Stimulated activated CD4-positive, alpha-beta T cell treated with anti-CD3 and anti-CD28 coated beads, Interleukin-1b, Interleukin-23, amount 100 ng/mL, for 1 hour (primary cell): ENCODE measurements around the gene PTPN1.
"Not testable (repeated sequence)": the region's sequence is repeated elsewhere in the genome, so short reads cannot be mapped to it uniquely, and the experiment has no call there.

ENCODE experiments used
- DNase-seq, 2 donors: peaks; one replicate each; pipeline ENCODE4 v3.0.0-alpha.2; 2020; ENCODE audit warnings: low read depth in 2 of 2

PTPN1 gene

DNA sequence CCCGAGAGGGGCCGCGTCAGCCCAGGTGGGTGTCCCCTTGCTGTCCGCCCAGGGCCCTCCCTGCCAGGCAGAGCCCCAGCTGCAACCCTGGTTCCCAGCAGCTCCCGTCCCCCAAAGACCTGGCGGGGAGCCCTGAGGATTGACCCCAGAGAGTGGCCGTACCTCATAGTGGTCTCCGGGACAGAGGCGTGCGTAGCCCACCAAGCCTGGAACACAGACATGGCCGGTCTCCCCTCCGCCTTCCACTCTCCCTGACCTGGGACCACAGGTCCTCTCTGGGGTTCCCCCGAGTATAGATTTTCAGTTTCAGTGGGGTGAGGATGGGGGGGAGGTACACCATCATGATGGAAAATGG, 98.5 kb downstream of the PTPN1 start:
- DNase-seq = no peak

DNA sequence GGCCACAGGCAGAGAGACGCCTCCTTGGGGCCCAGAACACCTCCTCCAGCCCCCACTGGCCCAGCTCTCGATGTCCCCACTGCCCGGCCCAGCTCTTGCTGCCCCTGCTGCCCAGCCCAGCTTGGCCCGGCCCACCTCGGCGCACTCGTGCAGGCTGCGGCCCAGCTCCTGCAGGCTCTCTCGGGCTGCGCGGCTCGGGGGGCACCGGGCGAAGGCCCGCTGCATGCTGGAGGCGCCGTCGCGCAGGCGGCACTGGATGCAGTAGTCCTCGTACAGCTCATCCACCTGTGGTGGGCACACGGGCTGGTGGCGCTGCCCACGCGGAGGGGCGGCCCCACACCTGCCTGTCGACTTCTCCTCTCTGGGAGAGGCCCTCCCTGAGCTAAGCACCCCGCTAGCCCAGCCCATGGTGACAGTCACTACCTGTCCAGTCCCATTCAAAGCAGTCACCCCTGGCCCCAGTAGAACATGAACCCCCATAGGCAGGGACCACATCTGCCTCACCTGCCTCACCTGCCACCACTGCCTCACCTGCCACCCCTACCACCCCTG, 99.3 kb downstream of the PTPN1 start:
- DNase-seq = no peak

DNA sequence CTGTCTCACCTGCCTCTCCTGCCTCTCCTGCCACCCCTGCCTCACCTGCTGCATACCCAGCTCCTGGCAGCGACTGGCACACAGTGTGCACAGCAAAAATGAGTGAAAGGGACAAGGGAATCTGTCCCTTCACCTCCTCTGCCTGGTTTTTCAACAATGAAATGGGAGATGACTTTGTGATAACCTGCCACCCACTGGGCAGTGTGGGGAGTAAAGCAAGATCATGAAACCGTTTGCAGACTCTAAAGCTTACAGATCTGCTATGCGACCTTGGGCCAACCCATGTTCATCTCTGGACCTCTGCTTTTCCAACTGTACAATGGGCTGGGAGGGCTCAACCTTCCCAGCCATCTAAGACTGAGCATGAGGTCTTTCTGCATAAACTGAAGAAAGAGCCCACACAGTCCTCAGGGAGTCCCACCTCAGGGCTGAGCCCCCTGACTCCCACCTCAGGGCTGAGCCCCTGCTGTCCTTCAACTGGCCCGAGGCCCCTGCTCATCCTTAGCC, 100.1 kb downstream of the PTPN1 start:
- no peak for DNase-seq

DNA sequence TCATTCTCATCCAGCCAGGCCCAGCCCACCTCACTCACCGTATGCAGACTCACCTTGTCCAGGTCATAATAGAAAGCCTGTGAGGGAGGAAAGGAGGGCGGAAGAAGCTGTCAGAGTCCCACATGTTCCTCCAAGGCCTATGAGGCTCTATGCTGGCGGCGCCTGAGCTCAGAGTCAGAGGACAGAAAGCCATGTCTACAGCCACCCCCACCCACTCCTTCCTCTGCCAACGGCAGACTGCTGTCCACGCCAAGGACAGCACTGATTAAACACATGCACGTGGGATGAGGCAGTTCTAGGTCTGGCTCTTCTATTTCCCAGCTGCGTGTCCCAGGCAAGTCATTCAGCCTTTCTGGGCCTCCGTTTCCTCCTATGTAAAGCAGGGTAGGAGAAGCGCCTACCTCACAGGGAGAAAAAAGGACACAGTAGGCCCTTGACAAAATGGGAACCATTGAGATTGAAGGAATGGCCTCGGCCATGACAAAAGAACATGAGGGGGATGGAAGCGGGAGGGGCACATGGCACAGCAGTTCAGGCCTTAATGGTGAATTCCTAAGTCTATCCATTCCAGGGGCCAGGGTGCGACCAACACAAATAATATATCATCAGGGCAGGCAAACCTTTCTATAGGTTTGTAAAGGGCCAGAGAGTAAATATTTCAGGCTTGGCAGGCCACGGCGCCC, 101.1 kb downstream of the PTPN1 start:
- no peak for DNase-seq

DNA sequence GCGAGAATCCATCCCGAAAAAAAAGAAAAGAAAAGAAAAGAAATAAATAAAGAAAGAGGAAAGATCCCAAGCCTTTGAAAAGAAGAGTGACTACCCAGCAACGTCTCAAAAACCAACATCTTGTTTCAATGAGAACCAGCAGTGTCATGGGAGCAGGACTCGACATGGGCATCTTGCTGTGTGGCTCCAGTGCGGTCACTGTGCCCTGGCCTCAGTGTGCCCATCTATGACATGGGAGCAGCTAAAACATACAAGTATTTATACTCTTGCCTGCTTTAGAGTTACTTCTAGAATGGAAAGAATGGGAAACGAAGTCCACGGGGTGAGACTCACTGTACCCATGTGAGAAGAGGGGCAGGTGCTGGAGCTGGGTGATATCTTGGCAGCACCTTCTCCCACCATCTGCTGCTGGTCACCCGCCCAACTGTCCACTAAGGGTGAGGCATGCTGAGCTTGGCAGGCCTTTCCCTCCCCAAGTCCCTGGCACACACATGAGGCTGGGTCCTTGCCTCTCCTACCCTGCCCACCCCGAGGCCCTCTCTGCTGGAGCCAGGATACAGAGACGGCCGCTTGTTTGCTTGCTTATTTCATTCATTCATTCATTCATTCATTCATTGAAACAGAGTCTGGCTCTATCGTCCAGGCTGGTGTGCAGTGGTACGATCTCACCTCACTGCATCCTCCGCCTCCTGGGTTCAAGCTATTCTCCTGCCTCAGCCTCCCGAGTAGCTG, 103.4 kb downstream of the PTPN1 start:
- no peak for DNase-seq

DNA sequence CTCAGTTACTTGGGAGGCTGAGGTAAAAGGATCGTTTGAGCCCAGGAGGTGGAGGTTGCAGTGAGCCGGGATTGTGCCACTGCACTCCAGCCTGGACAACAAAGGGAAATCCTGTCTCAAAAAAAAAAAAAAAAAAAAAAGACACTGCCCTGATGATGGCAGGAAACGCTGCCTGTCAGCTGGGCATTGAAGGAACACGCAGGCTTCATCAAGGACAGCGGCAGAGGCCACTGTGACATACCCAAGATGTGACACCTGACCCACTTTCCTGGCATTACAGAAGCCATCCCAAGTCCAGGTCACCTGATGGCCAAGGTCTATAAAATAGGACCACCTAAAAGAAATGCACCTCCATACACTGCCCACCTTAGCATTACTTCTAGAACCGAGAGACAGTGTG, 105.2 kb downstream of the PTPN1 start:
- DNase-seq = no peak

DNA sequence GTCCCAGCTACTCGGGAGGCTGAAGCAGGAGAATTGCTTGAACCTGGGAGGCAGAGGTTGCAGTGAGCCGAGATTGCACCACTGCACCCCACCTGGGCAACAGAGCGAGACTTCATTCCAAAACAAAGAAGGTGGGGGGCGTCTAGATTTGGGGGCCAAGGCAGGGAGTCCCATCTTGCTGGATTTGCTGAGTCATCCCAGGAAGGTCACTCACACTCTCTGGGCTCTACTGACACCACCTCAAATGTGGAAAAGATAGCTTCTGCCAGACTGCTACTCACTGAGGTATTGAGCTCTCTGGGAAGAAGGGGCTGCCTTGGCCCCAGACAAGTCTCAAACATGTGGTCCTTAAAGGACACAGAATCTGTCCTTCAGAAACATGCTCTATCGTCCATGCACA, 106.8 kb downstream of the PTPN1 start:
- no peak for DNase-seq

DNA sequence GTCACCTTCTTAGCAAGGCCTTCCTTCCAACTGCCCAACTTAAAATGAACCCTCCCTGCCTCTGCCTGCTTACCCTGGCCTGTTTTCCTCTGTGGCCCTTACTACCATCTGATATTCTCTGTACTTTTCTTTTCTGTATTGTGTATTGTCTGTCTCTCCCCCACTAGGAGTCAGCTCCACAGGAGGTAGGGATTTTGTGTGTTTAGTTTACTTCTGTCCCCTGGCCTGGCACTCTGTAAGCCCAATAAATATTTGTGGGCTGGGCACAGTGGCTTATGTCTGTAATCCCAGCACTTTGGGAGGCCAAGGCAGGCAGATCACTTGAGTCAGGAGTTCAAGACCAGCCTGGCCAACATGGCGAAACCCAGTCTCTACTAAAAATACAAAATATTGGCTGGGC, 108.4 kb downstream of the PTPN1 start:
- DNase-seq = no peak

DNA sequence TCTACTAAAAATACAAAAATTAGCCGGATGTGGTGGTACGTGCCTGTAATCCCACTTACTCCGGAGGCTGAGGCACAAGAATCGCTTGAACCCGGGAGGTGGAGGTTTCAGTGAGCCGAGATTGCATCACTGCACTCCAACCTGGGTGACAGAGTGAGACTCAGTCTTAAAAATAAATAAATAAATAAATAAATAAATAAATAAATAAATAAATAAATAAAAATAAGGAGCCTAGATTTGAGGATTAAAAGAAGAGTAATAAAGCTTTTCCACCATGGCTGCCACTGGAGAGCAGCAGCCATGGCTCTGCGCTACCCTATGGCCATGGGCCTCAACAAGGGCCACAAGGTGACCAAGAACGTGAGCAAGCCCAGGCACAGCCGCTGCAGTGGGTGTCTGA, 110.3 kb downstream of the PTPN1 start:
- DNase-seq = not testable (repeated sequence)

DNA sequence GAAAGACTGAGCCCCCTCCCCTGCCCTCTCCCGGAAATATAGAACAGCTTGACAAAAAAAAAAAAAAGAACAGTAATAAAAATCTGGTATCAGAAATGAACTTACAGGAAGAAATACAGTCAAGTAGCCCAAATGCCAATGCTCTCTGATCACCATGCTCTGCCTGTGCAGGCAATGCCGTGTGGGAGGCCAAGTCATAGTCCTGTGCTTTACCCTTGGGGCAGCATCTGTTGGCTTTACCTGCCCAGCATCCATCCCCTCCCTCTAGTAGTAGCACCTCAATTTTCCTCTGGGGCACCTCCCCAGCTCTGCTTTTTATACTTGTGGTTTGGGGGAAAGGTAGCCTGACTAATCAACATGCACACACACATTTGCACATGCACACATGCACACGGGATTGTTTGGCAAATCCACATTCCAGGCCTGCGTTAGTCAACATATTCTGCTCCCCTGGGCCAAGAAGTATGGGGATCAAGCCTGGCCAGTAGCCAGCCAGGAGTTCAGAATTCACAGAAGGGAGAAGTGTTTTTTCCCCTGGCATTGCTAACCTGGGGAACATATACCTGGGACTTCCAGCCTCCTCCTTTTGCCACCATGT, 111.0 kb downstream of the PTPN1 start:
- no peak for DNase-seq

DNA sequence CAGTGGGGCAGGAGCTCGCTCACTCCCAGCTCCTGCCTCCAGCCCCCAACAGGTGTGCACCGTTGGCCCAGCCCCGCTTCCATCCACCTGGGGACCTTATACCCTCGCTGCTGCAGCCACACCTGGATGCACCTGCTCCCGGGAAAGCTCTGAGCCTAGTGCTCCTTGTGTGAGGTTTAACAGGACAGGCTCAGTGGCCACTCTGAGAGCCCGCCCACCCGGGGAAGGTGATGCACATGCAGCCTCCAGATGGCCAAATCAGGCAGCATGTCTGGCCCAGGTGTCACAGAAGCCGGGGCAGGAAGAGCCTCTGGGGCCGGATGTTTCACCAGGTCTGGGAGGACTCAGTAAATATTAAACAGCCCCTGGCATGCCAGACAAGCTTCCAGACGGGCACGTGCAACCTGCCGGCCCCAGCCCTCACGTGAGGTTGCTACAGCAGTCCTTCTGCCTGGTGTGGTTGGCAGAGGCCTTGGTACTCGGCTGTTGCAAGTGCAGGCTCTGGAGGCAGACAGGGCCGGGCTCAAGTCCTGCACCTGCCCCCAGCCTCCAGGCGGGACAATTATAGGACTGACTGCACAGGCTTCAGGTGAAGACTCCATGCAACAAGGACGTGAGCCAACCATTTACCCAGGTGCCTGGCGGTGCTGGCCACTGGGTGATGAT, 114.3 kb downstream of the PTPN1 start:
- DNase-seq = no peak

DNA sequence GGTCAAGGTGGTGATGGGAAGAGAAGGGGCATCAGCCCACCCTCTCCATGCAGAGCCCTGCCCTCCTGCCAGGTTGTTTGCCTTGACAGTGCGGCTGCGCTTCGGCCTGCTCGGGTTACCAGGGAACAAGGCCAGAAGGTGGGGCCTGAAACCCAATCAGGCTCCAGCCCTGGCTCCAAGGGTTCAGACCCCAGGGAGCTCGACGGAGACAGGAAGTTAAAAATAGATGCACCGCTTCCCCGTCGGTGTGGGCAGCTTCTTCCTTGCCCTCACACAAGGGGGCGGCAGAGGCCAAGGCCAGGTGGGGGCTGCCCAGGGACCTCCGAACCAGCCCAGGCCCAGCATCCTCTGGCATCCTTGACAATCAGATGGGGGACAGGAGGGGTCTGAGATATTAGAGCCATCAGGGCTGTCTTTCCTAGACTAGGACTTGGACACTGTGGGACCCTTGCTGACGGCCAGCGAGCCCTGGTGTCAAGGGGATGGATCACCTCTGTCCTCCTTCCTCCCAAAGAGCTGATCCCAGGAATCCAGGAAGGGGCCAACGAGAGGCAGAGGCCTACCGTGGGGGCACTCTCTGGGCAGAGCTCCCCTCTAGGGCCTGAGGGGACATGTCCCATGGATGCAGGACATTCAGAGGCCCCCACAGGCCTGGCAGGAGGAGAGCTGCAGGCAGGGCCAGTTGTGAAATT, 115.9 kb downstream of the PTPN1 start:
- no peak for DNase-seq

DNA sequence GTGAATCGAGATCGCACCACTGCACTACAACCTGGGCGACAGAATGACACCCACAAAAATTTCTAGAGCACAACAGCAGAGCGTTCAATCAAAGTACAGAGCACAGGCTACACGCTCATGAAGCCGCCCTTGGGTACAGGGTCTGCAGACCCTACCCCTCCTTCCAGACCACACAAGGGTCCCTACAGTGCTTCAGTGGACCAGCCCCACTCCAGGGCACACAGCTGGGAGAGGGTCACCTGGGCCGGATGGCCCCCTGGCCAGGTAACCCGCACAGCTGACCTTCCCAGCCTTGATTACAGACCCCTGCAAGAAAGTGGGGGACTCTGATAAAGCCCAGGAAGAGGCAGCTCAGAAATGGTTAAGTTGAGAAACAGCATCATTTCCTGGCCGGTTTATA, 117.6 kb downstream of the PTPN1 start:
- DNase-seq = no peak

DNA sequence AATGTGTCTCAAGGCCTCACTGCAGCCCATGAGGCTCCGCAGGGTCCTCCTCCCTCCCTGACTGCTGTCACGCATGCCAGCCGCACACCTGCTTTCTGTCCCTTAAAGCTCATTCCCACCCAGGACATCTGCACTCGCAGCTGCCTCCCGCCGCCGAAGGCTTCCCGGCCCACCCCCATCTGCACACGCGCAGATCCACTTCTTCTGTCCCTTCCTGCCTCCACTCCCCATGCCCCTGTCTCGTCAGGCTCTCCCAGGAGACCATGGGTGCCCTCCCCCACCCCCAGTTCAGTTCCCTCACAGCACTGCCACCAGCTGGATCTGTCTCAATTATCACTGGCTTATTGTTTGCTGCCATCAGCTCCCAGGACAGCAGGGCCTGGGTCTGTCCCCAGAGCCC, 118.1 kb downstream of the PTPN1 start:
- DNase-seq = no peak

DNA sequence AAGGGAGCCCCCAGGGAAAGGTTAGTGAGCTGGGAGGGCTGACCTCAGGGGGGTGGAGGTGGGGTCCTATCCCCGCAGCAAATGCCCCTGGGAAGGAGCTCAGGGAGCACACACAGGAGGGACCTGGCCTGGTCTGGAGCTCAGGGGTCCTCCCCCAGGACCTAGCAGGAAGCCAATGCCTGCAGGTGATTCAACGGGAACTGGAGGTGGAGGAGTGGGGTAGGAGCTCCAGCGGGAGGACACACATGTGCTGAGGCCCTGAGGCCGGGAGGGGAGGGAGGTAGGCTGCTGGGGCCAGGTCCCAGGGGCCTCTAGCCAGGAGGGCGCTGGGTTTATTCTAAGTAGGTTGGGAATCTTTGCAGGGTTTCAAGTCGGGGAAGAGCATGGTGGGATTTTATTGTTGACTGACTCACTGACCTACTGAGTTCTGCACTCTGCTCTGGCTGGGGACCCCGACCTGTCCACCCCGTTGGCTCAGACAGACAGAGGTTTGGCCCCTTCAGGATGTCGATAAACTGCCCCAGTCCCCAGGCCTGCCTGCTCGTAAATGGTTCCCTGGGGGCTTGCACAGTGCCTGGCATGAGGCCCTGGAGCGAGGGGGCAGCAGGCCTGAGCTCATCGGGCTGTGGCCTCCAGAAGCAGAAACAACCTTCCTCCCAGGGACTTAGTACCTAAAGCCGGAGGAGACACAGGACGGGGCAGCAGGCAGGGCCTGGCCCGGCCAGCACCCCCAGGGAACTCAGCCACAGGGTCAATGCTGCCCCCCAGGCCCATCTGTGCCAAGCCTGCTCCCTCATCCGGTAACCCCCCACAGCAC, 118.9 kb downstream of the PTPN1 start:
- DNase-seq = no peak

DNA sequence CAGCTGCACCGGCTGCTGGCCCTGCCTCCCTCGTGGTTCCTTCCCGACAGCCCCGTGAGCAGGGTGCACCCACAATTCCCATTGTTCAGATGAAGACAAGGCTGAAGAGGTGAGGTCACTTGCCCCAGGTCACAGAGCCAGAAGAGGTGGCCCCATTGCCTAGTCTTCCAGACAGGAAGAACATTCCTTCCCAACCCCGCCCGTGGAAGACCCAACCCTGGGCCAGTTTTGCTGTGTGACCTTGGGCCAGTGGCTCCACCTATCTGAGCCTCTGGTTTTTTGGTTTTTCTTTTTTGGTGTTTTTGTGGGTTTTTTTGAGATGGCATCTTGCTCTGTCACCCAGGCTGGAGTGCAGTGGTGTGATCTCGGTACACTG, 119.5 kb downstream of the PTPN1 start:
- DNase-seq = no peak

DNA sequence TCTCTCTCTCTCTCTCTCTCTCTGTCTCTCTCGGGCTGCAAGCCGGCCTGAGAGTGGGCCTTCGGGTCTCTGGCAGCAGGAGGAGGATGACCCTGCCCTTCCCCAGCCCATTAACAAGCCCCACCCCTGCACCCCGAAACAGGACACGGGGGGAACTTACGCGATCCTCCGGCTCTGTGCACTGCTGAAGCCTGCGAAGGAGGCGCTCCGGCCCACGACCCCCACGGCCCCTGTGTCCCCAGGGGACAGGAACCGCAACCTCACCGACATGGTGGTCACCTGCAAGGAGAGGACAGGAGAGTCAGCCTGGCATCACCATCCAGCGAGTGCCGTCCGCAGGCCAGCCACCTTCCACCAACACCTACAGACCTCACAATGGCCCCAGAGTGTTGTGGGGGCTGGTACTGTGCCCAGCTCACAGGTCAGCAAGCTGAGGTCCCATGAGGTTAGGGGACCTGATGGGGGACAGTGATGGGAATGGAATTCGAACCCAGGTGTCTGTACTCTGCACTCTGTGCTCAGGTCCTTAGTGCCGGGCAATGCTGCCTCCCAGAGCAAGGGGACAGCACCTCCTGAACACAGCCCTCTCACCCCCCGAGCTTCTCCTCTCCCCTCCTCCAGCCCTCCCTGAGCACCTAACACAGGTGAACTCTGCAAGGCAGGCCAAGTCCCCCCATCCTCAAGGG, 120.5 kb downstream of the PTPN1 start:
- no peak for DNase-seq

DNA sequence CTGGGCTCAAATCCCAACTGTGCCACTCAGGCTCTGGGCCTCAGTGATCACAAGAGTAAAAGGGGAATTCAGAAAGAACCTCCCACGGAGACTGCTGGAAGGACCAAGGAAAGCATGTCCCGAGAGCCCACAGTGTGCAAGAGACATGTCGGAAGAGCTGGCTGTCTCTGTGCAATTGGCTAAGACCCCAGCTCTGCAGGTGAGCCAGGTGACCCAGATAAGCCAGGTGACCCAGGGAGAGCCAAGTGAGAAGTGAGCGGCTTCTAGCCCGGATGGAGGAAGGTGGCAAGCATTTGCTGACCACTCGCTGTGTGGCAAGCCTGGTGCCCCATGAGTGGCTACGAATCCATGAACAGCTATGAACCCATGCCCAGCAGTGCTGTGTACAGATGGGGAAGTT, 122.1 kb downstream of the PTPN1 start:
- DNase-seq = no peak

DNA sequence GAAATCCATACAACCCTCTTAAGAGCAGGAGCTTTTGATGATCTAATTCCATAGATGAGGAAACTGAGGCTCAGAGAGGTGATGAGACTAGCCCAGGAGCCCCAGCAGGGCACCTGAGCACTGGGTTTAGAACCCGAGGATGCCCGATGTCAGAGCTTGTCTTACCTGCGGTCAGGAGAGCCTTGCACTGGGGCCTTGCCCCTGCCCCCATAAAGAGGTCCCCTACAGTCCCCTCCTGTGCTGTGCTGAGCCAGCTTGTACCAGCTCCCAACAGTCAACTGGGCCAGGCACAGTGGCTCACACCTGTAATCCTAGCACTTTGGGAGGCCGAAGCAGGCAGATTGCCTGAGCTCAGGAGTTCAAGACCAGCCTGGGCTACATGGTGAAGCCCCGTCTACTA, 122.5 kb downstream of the PTPN1 start:
- no peak for DNase-seq

DNA sequence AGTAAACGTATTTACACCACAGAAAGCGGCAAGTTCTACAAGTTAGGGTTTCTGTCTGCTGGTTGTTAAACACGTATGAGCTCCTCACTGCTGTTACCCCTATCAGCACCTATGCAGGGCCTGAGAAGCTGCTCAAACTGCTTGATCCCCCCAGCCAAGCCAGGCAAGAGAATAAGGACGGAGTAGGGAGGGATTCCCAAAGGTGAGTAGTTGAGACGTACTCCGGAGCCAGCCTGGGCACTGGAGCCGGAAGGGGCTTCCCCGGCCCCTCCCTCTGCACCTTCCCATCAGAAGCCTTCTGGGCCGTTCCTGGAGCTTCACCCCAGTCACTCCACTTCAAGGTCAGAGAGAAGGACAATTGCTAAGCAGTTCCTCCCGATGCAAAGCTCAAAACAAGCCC, 123.2 kb downstream of the PTPN1 start:
- no peak for DNase-seq
